GM12878 (cell line): ENCODE results near the gene RPTN.

ENCODE experiments used
- CBX3 ChIP-seq: fragments of 200-600 bp; sonication (generic); IDR thresholded peaks from 2 replicates; pipeline ENCODE4 v1.6.1; 2016; ENCODE audit warnings: low read depth, borderline replicate concordance
- CREM ChIP-seq: IDR thresholded peaks from 2 replicates; pipeline ENCODE4 v1.6.1; 2014; ENCODE audit warnings: antibody characterized with exemption, low read depth
- CTCF ChIP-seq, 3 experiments: IDR thresholded peaks in 2 of 3; conservative IDR thresholded peaks in 1 of 3; 2 replicates each; pipeline ENCODE4 v1.5.1; 2011; ENCODE audit warnings: low read depth in 3 of 3, low read length in 3 of 3, mild to moderate bottlenecking in 3 of 3, control low read depth in 2 of 3, moderate library complexity in 2 of 3, inconsistent platforms in 1 of 3, mixed read lengths in 1 of 3; ENCODE audit not compliant: control insufficient read depth in 2 of 3, insufficient read depth in 1 of 3; ENCODE audit errors: extremely low read depth in 1 of 3
- SIX5 ChIP-seq: IDR thresholded peaks from 2 replicates; pipeline ENCODE4 v1.6.1; 2011; ENCODE audit warnings: mild to moderate bottlenecking, low read depth, low read length, moderate library complexity; ENCODE audit not compliant: severe bottlenecking
- TF ChIP-seq, protein P1 (sequence below): fragments of 450-650 bp; IDR thresholded peaks from 2 replicates; pipeline ENCODE4 v1.6.1; 2016; ENCODE audit warnings: mild to moderate bottlenecking
- TF ChIP-seq, protein P2 (sequence below): IDR thresholded peaks from 2 replicates; pipeline ENCODE4 v1.6.1; 2011; ENCODE audit warnings: low read depth, mild to moderate bottlenecking, low read length, moderate library complexity, borderline replicate concordance; ENCODE audit errors: extremely low read depth
- TF ChIP-seq, protein P3 (sequence below): IDR thresholded peaks from 2 replicates; pipeline ENCODE4 v1.6.1; 2011; ENCODE audit warnings: low read depth, low read length, improper control_type of control experiment, borderline replicate concordance
- TF ChIP-seq, protein P4 (sequence below): IDR thresholded peaks from 2 replicates; pipeline ENCODE4 v1.6.1; 2012; ENCODE audit warnings: low read depth, low read length, improper control_type of control experiment

GRCh38 chr1:152141971-152142584, 16.9 kb downstream of the RPTN start:
- TF ChIP-seq CTCF (IDR thresholded peaks at IDR 0.05 in 2 of 3, conservative IDR thresholded peaks at IDR 0.05 in 1 of 3; ENCODE audit: control insufficient read depth in 2 of 3, extremely low read depth in 1 of 3, insufficient read depth in 1 of 3, low read depth in 3 of 3, low read length in 3 of 3): peak; percentile 49 to 78 (median 55); a peak in 5 of 6 replicates
- TF ChIP-seq, protein P1, sequence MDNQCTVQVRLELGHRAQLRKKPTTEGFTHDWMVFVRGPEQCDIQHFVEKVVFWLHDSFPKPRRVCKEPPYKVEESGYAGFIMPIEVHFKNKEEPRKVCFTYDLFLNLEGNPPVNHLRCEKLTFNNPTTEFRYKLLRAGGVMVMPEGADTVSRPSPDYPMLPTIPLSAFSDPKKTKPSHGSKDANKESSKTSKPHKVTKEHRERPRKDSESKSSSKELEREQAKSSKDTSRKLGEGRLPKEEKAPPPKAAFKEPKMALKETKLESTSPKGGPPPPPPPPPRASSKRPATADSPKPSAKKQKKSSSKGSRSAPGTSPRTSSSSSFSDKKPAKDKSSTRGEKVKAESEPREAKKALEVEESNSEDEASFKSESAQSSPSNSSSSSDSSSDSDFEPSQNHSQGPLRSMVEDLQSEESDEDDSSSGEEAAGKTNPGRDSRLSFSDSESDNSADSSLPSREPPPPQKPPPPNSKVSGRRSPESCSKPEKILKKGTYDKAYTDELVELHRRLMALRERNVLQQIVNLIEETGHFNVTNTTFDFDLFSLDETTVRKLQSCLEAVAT: no peak
- no peak for TF ChIP-seq CREM
- TF ChIP-seq, protein P2, sequence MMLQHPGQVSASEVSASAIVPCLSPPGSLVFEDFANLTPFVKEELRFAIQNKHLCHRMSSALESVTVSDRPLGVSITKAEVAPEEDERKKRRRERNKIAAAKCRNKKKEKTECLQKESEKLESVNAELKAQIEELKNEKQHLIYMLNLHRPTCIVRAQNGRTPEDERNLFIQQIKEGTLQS: no peak
- TF ChIP-seq, protein P3, sequence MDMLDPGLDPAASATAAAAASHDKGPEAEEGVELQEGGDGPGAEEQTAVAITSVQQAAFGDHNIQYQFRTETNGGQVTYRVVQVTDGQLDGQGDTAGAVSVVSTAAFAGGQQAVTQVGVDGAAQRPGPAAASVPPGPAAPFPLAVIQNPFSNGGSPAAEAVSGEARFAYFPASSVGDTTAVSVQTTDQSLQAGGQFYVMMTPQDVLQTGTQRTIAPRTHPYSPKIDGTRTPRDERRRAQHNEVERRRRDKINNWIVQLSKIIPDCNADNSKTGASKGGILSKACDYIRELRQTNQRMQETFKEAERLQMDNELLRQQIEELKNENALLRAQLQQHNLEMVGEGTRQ: no peak
- TF ChIP-seq, protein P4, sequence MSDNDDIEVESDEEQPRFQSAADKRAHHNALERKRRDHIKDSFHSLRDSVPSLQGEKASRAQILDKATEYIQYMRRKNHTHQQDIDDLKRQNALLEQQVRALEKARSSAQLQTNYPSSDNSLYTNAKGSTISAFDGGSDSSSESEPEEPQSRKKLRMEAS: no peak
- no peak for TF ChIP-seq SIX5
- TF ChIP-seq CBX3: no peak
